ENCODE data around the gene XK. TPM values are rescaled to one million over a fixed set of nuclear protein-coding genes. Genes with fewer than 3 reads are reported as not detected.

XK gene
- total and polyA plus RNA-seq, 10 of the 15 experiments (the other 5 are each of a cell fraction or from before 2014, with no cell fraction given): not detected

DNA sequence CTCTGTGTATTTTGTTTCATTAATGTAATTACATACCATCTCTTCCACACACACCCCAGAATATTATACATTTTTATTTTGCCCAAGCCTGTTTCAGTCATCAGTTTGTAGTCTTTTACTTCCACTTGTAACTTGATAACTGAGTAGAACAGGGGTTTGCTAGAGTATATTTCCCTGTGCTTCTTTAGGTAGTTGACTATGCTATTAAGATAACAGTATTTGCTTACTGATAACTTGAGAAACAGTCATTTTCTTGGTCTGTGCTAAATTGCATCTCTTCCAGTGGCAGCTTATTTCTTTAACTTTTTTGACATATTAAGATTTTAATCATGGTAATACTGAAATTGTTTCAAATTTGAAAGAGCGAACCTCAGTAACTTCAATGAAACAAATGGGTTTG is 7.0 kb upstream of the XK start:
- RAD21 ChIA-PET (ENCODE audit: unreplicated experiment): interaction anchor here (0.7 kb wide), 1 partner anchor 149 kb away, joined by 3 read pairs; no protein-coding TSS in a partner anchor
- Histone ChIP-seq H3K27me3 (replicated peaks in 1 of 2; ENCODE audit: control insufficient read depth in 2 of 2, insufficient read depth in 2 of 2, low read length in 1 of 2) (no peaks in the 10 kb centered on the region; a peak in 1 of 4 replicates), H3K4me3 (no peak overlapping the region), H3K36me3 (ENCODE audit: control insufficient read depth in 2 of 2, insufficient read depth in 2 of 2, low read length in 1 of 2) (no peaks in the 10 kb centered on the region), H3K4me2 (ENCODE audit: control insufficient read depth, insufficient read depth) (no peak overlapping the region), H3K9ac (ENCODE audit: control insufficient read depth, insufficient read depth, low read length) (no peak overlapping the region), H3K4me1 (ENCODE audit: control insufficient read depth, insufficient read depth, low read length) (0 out of 2 replicates have a peak, but pooled peaks cover 2% of the 10 kb centered on the region), H2AFZ (ENCODE audit: control insufficient read depth, low read depth, low read length) (no peak overlapping the region), H3K79me2 (ENCODE audit: control insufficient read depth, insufficient read depth, low read length) (no peaks in the 10 kb centered on the region), H4K20me1 (ENCODE audit: control insufficient read depth, insufficient read depth) (no peaks in the 10 kb centered on the region), H3K27ac (ENCODE audit: control insufficient read depth, insufficient read depth) (no peak overlapping the region), H3K9me3 (replicated peaks; ENCODE audit: control insufficient read depth, insufficient read depth, low read length) (no peaks in the 10 kb centered on the region)
- SMC1A ChIA-PET (ENCODE audit: uncharacterized antibody, unreplicated experiment): no interaction called here
- in situ Hi-C loops (cut with MboI) (no loop called here), intact Hi-C loops (cut with micrococcal nuclease; ENCODE audit: unreplicated experiment) (no loop called here)
- FAIRE-seq (peak; percentile 35), ATAC-seq (no peak), DNase-seq (ENCODE audit: low read depth, low spot score) (no peak)
- POLR2A ChIA-PET: no interaction called here
- no TSS peak for BruUV-seq (replicated peaks)
- CTCF ChIA-PET: interaction anchor here (1.3 kb wide), 1 partner anchor 146 kb away, joined by 3 read pairs; no protein-coding TSS in a partner anchor
- WGBS (ENCODE audit: insufficient coverage, insufficient replicate concordance, low lambda C conversion rate, missing lambda C conversion rate): 93% methylated on average over 1 of the region's 1 CpG
- TF ChIP-seq, protein P1, sequence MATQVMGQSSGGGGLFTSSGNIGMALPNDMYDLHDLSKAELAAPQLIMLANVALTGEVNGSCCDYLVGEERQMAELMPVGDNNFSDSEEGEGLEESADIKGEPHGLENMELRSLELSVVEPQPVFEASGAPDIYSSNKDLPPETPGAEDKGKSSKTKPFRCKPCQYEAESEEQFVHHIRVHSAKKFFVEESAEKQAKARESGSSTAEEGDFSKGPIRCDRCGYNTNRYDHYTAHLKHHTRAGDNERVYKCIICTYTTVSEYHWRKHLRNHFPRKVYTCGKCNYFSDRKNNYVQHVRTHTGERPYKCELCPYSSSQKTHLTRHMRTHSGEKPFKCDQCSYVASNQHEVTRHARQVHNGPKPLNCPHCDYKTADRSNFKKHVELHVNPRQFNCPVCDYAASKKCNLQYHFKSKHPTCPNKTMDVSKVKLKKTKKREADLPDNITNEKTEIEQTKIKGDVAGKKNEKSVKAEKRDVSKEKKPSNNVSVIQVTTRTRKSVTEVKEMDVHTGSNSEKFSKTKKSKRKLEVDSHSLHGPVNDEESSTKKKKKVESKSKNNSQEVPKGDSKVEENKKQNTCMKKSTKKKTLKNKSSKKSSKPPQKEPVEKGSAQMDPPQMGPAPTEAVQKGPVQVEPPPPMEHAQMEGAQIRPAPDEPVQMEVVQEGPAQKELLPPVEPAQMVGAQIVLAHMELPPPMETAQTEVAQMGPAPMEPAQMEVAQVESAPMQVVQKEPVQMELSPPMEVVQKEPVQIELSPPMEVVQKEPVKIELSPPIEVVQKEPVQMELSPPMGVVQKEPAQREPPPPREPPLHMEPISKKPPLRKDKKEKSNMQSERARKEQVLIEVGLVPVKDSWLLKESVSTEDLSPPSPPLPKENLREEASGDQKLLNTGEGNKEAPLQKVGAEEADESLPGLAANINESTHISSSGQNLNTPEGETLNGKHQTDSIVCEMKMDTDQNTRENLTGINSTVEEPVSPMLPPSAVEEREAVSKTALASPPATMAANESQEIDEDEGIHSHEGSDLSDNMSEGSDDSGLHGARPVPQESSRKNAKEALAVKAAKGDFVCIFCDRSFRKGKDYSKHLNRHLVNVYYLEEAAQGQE (IDR thresholded peaks at IDR 0.05; ENCODE audit: low read depth, low read length): no peak
- TF ChIP-seq NFIC (IDR thresholded peaks at IDR 0.05; ENCODE audit: low read depth, low read length) (no peak), BACH1 (IDR thresholded peaks at IDR 0.05; ENCODE audit: borderline replicate concordance) (no peak), IRF4 (IDR thresholded peaks at IDR 0.05; ENCODE audit: low read depth, low read length) (no peak), ASH2L (IDR thresholded peaks at IDR 0.05; ENCODE audit: borderline replicate concordance, low read depth) (no peak), SRF (IDR thresholded peaks at IDR 0.05; ENCODE audit: low read depth in 2 of 2, low read length in 2 of 2) (no peak), ZNF384 (IDR thresholded peaks at IDR 0.05; ENCODE audit: borderline replicate concordance, low read depth, low read length) (no peak), CHD1 (IDR thresholded peaks at IDR 0.05; ENCODE audit: low read depth, low read length) (no peak), IKZF2 (IDR thresholded peaks at IDR 0.05) (no peak), ZNF217 (IDR thresholded peaks at IDR 0.05) (no peak)
- TF ChIP-seq, protein P2, sequence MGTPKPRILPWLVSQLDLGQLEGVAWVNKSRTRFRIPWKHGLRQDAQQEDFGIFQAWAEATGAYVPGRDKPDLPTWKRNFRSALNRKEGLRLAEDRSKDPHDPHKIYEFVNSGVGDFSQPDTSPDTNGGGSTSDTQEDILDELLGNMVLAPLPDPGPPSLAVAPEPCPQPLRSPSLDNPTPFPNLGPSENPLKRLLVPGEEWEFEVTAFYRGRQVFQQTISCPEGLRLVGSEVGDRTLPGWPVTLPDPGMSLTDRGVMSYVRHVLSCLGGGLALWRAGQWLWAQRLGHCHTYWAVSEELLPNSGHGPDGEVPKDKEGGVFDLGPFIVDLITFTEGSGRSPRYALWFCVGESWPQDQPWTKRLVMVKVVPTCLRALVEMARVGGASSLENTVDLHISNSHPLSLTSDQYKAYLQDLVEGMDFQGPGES (IDR thresholded peaks at IDR 0.05): no peak
- TF ChIP-seq, protein P3, sequence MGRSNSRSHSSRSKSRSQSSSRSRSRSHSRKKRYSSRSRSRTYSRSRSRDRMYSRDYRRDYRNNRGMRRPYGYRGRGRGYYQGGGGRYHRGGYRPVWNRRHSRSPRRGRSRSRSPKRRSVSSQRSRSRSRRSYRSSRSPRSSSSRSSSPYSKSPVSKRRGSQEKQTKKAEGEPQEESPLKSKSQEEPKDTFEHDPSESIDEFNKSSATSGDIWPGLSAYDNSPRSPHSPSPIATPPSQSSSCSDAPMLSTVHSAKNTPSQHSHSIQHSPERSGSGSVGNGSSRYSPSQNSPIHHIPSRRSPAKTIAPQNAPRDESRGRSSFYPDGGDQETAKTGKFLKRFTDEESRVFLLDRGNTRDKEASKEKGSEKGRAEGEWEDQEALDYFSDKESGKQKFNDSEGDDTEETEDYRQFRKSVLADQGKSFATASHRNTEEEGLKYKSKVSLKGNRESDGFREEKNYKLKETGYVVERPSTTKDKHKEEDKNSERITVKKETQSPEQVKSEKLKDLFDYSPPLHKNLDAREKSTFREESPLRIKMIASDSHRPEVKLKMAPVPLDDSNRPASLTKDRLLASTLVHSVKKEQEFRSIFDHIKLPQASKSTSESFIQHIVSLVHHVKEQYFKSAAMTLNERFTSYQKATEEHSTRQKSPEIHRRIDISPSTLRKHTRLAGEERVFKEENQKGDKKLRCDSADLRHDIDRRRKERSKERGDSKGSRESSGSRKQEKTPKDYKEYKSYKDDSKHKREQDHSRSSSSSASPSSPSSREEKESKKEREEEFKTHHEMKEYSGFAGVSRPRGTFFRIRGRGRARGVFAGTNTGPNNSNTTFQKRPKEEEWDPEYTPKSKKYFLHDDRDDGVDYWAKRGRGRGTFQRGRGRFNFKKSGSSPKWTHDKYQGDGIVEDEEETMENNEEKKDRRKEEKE (IDR thresholded peaks at IDR 0.05): no peak
- TF ChIP-seq, protein P4, sequence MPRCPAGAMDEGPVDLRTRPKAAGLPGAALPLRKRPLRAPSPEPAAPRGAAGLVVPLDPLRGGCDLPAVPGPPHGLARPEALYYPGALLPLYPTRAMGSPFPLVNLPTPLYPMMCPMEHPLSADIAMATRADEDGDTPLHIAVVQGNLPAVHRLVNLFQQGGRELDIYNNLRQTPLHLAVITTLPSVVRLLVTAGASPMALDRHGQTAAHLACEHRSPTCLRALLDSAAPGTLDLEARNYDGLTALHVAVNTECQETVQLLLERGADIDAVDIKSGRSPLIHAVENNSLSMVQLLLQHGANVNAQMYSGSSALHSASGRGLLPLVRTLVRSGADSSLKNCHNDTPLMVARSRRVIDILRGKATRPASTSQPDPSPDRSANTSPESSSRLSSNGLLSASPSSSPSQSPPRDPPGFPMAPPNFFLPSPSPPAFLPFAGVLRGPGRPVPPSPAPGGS (IDR thresholded peaks at IDR 0.05; ENCODE audit: borderline replicate concordance, insufficient read depth, low read depth, low read length, poor library complexity, severe bottlenecking): no peak
- TF ChIP-seq, protein P5, sequence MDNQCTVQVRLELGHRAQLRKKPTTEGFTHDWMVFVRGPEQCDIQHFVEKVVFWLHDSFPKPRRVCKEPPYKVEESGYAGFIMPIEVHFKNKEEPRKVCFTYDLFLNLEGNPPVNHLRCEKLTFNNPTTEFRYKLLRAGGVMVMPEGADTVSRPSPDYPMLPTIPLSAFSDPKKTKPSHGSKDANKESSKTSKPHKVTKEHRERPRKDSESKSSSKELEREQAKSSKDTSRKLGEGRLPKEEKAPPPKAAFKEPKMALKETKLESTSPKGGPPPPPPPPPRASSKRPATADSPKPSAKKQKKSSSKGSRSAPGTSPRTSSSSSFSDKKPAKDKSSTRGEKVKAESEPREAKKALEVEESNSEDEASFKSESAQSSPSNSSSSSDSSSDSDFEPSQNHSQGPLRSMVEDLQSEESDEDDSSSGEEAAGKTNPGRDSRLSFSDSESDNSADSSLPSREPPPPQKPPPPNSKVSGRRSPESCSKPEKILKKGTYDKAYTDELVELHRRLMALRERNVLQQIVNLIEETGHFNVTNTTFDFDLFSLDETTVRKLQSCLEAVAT (IDR thresholded peaks at IDR 0.05): no peak
